SK-N-SH (cell line): ENCODE results near the gene SLC26A1. TPM values are rescaled to one million over a fixed set of nuclear protein-coding genes. Genes with fewer than 3 reads are reported as not detected.

ENCODE experiments used
- CTCF ChIA-PET: fragments of 300-600, 350-600 bp; formaldehyde crosslinking; extraction: SDS; loops from one replicate; lab custom pipeline; 2021; lab: Yijun Ruan, JAX
- POLR2A ChIA-PET: fragments of 350-600 bp; sonication (Branson Sonifier 250); formaldehyde crosslinking; extraction: SDS; loops from one replicate; lab custom pipeline; 2020; ENCODE audit warnings: antibody characterized with exemption, inconsistent platforms; lab: Yijun Ruan, JAX
- DNase-seq: peaks from one replicate; pipeline ENCODE4 v3.0.0; 2012
- H2AFZ ChIP-seq: fragments of 200-600 bp; sonication (generic); 2 replicates; pipeline ENCODE4 v1.8.1; 2016; ENCODE audit warnings: antibody characterized with exemption, mild to moderate bottlenecking, low read depth
- H3F3A ChIP-seq: fragments of 200-600 bp; sonication (generic); replicated peaks from 2 replicates; pipeline ENCODE3; 2016; ENCODE audit warnings: antibody characterized with exemption, mild to moderate bottlenecking; ENCODE audit not compliant: insufficient read depth
- H3K27ac ChIP-seq, 2 experiments: fragments of 200-500 bp in 1 of 2; fragments of 200-600 bp in 1 of 2; sonication (Bioruptor generic) in 1 of 2; sonication (generic), shearing (Covaris generic) in 1 of 2; 2 replicates each; pipeline versions ENCODE4 v1.5.1 to v1.6.1; 2014 to 2016; ENCODE audit warnings: low read depth in 2 of 2, inconsistent platforms in 1 of 2, low read length in 1 of 2, mild to moderate bottlenecking in 1 of 2, mixed read lengths in 1 of 2
- H3K27me3 ChIP-seq: fragments of 200-600 bp; sonication (generic), shearing (Covaris generic); 2 replicates; pipeline ENCODE4 v1.6.1; 2016; ENCODE audit warnings: mixed run types; ENCODE audit not compliant: insufficient read depth
- H3K36me3 ChIP-seq, 2 experiments: fragments of 200-500 bp in 1 of 2; fragments of 200-600 bp in 1 of 2; sonication (Bioruptor generic) in 1 of 2; sonication (generic) in 1 of 2; replicated peaks in 1 of 2; 2 replicates each; pipeline versions ENCODE3 to v1.5.1; 2014 to 2016; ENCODE audit warnings: low read length in 1 of 2, mild to moderate bottlenecking in 1 of 2; ENCODE audit not compliant: insufficient read depth in 2 of 2, control insufficient read depth in 1 of 2
- H3K4me1 ChIP-seq, 2 experiments: fragments of 200-500 bp in 1 of 2; fragments of 200-600 bp in 1 of 2; sonication (Bioruptor generic) in 1 of 2; sonication (generic), shearing (Covaris generic) in 1 of 2; 2 replicates each; pipeline versions ENCODE4 v1.5.1 to v1.6.1; 2014 to 2016; ENCODE audit warnings: low read depth in 1 of 2, low read length in 1 of 2, mixed run types in 1 of 2; ENCODE audit not compliant: insufficient read depth in 2 of 2, control insufficient read depth in 1 of 2
- H3K4me2 ChIP-seq: fragments of 200-600 bp; sonication (generic), shearing (Covaris generic); 2 replicates; pipeline ENCODE4 v1.6.1; 2017; ENCODE audit warnings: mixed run types
- H3K4me3 ChIP-seq, 2 experiments: fragments of 200-500 bp in 1 of 2; fragments of 200-600 bp in 1 of 2; sonication (Bioruptor generic) in 1 of 2; sonication (generic), shearing (Covaris generic) in 1 of 2; 2 replicates each; pipeline versions ENCODE4 v1.5.1 to v1.8.1; 2014 to 2016; ENCODE audit warnings: low read depth in 2 of 2, inconsistent platforms in 1 of 2, low read length in 1 of 2, mild to moderate bottlenecking in 1 of 2, mixed read lengths in 1 of 2, moderate library complexity in 1 of 2
- H3K79me2 ChIP-seq: fragments of 200-600 bp; sonication (generic); 2 replicates; pipeline ENCODE4 v1.8.1; 2017; ENCODE audit warnings: mild to moderate bottlenecking; ENCODE audit not compliant: insufficient read depth
- H3K9ac ChIP-seq: fragments of 200-600 bp; sonication (generic); 2 replicates; pipeline ENCODE4 v1.6.1; 2017; ENCODE audit warnings: mixed run types
- H3K9me2 ChIP-seq: fragments of 200-600 bp; sonication (generic); 2 replicates; pipeline ENCODE4 v1.6.1; 2017; ENCODE audit warnings: mixed run types
- H3K9me3 ChIP-seq: fragments of 200-600 bp; sonication (generic); 2 replicates; pipeline ENCODE4 v1.6.1; 2017; ENCODE audit warnings: mixed run types, mild to moderate bottlenecking, moderate library complexity
- H4K20me1 ChIP-seq: fragments of 200-600 bp; sonication (generic); 2 replicates; pipeline ENCODE4 v1.6.1; 2017; ENCODE audit warnings: mild to moderate bottlenecking, mixed run types; ENCODE audit not compliant: insufficient read depth
- CHD2 ChIP-seq: fragments of 150-350 bp; IDR thresholded peaks from 2 replicates; pipeline ENCODE4 v1.6.1; 2018; ENCODE audit warnings: low read length; ENCODE audit not compliant: partially characterized antibody
- EP300 ChIP-seq, 2 experiments: IDR thresholded peaks; 2 replicates each; pipeline versions ENCODE4 v1.4.0 to v1.6.1; 2012; ENCODE audit warnings: borderline replicate concordance in 1 of 2, low read depth in 1 of 2, low read length in 1 of 2
- FOSL2 ChIP-seq: IDR thresholded peaks from 2 replicates; pipeline ENCODE4 v1.4.0; 2012; ENCODE audit warnings: low read depth, mild to moderate bottlenecking, moderate library complexity, borderline replicate concordance
- GATA2 ChIP-seq: sonication (generic); formaldehyde crosslinking; IDR thresholded peaks from 2 replicates; pipeline ENCODE4 v1.5.0; 2020; ENCODE audit warnings: mild to moderate bottlenecking, missing genetic modification reagents
- MEF2A ChIP-seq: IDR thresholded peaks from 2 replicates; pipeline ENCODE4 v1.4.0; 2012; ENCODE audit warnings: low read depth, borderline replicate concordance
- POLR2AphosphoS5 ChIP-seq: IDR thresholded peaks from 2 replicates; pipeline ENCODE4 v1.6.1; 2012; ENCODE audit warnings: low read depth, low read length
- RAD21 ChIP-seq: IDR thresholded peaks from 2 replicates; pipeline ENCODE4 v1.6.1; 2012; ENCODE audit warnings: mild to moderate bottlenecking, low read length
- RXRA ChIP-seq: IDR thresholded peaks from 2 replicates; pipeline ENCODE4 v1.4.0; 2012; ENCODE audit warnings: low read depth, mild to moderate bottlenecking, borderline replicate concordance
- SIN3A ChIP-seq: IDR thresholded peaks from 2 replicates; pipeline ENCODE4 v1.6.1; 2012; ENCODE audit warnings: low read depth, mild to moderate bottlenecking, low read length, moderate library complexity, borderline replicate concordance
- TEAD4 ChIP-seq: IDR thresholded peaks from 2 replicates; pipeline ENCODE4 v1.4.0; 2012; ENCODE audit warnings: mild to moderate bottlenecking, borderline replicate concordance; ENCODE audit not compliant: insufficient read depth
- YY1 ChIP-seq: IDR thresholded peaks from 2 replicates; pipeline ENCODE4 v1.4.0; 2012; ENCODE audit warnings: low read depth, mild to moderate bottlenecking
- whole genome bisulfite sequencing: methylation state at CpG from one replicate; pipeline ENCODE4 v1.1.6; 2017; ENCODE audit warnings: low lambda C conversion rate; 5-methylcytosine and 5-hydroxymethylcytosine counted together
- polyA plus RNA-seq, 3 experiments: library from polyadenylated mRNA; depleted of rRNA; stranded (reverse); fragments of >200 nt; gene quantifications; 2 replicates each; pipeline ENCODE4 v1.2.3, GENCODE V29; 2012
- TF ChIP-seq, protein P1 (sequence below): IDR thresholded peaks from 2 replicates; pipeline ENCODE4 v1.4.0; 2012; ENCODE audit warnings: low read depth, borderline replicate concordance
- TF ChIP-seq, protein P2 (sequence below): fragments of 150-350 bp; IDR thresholded peaks from 2 replicates; pipeline ENCODE4 v1.6.1; 2017; ENCODE audit warnings: antibody characterized with exemption, low read length, low read depth, borderline replicate concordance

SLC26A1 gene
- polyA plus RNA-seq, 1 of the 3 experiments (the other 2 are of a cell fraction), result 0.05 TPM

DNA sequence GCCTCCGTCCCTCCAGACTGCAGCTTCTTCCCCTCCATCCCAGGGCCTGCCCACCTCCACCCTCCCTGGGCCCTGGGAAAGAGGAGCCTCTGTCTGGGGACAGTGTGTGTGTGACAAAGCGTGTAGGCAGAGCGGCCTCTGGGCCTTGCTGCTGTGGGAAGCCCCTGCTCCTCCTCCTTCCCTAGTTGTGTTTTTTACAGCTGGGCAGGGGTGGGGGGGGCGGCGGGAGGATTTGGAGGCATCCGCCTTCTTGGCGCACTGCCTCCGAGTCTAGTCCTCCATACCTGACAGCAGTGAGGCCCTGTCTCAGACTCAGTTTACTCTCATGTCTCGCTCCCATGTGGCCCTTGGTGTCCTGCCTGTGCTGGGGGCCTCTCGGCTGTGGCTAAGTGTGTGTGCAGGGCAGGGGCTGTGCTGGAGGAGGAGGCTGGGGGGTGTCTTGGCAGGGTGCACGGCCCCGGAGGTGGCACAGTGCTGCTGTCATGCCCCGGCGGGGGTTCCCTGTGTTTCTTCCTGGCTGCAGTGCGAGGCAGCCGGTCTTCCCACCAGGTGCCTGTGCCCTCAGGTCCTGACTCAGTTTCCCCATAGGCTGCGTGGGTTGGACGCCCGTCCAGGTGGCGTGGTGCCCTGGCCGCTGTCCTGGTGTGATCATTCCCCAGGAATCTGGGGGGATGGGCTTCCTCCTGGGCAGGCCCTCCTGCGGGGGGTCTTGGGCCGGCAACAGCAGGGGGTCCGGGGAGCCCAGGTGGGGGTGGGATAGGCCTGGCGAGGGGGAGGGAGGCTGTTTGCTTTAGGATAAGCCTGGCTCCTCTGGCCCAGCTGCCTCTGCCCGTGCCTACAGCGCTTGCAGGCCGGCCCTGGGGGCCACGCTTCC lies 25.2 kb upstream of the SLC26A1 start:
- no peaks in the 10 kb centered on the region for H3K9me3 ChIP-seq
- H3K4me2 ChIP-seq, result no peak overlapping the region
- no peaks in the 10 kb centered on the region for H3K79me2 ChIP-seq
- no peaks in the 10 kb centered on the region for H3K27me3 ChIP-seq
- H4K20me1 ChIP-seq, result peaks cover 19% of the 10 kb centered on the region; the same call in 1 of the 2 replicates
- DNase-seq, result no peak
- ChIA-PET POLR2A (no interaction called here), CTCF (no interaction called here)
- no peak overlapping the region for H3K9ac ChIP-seq
- 88% methylated on average over 16 of the region's 29 CpGs for WGBS
- no peak overlapping the region for H2AFZ ChIP-seq
- no peaks in the 10 kb centered on the region for H3K4me1 ChIP-seq
- no peak overlapping the region for H3K27ac ChIP-seq
- H3K4me3 ChIP-seq, result no peak overlapping the region
- TF ChIP-seq, protein P1, sequence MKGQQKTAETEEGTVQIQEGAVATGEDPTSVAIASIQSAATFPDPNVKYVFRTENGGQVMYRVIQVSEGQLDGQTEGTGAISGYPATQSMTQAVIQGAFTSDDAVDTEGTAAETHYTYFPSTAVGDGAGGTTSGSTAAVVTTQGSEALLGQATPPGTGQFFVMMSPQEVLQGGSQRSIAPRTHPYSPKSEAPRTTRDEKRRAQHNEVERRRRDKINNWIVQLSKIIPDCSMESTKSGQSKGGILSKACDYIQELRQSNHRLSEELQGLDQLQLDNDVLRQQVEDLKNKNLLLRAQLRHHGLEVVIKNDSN, result no peak
- TF ChIP-seq SIN3A (no peak), TEAD4 (no peak), YY1 (no peak), RXRA (no peak)
- H3F3A ChIP-seq, result peaks cover 4% of the 10 kb centered on the region
- H3K36me3 ChIP-seq, result no peaks in the 10 kb centered on the region
- no peaks in the 10 kb centered on the region for H3K9me2 ChIP-seq

DNA sequence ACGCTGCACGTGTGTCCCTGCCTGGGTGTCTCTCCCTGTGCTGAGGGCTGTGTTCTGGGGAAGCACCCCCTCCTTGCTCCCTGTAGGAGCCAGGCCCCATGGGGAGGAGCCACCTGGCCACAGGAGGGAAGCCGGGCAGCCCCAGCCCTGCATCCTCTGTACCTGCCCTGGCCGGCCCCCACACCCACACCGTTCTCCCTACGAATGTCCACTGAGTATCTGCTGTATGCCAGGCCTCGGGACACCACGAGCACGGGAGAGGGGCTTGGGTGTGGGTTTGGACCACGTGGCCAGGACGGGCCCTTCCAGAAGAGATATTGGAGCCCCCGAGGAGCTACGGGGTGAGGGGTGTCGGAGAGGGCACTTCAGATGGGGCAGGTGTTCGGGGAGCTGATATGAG lies 24.5 kb upstream of the SLC26A1 start:
- Histone ChIP-seq H3K4me1 (no peaks in the 10 kb centered on the region), H3K36me3 (no peaks in the 10 kb centered on the region), H3K27ac (no peak overlapping the region), H3K79me2 (no peaks in the 10 kb centered on the region), H3K9ac (no peak overlapping the region), H2AFZ (no peak overlapping the region), H3K4me3 (no peak overlapping the region), H3K9me2 (no peaks in the 10 kb centered on the region), H3K27me3 (no peaks in the 10 kb centered on the region), H3F3A (peaks cover 4% of the 10 kb centered on the region), H3K9me3 (no peaks in the 10 kb centered on the region), H4K20me1 (peaks cover 21% of the 10 kb centered on the region; the same call in 1 of the 2 replicates), H3K4me2 (no peak overlapping the region)
- POLR2A ChIA-PET, result no interaction called here
- CTCF ChIA-PET, result no interaction called here
- 63% methylated on average over 8 of the region's 15 CpGs for WGBS
- no peak for DNase-seq
- TF ChIP-seq FOSL2 (no peak), GATA2 (CRISPR knock-in tag) (no peak), RXRA (no peak), MEF2A (no peak), RAD21 (no peak), EP300 (IDR thresholded peaks at IDR 0.05; ENCODE audit: borderline replicate concordance in 1 of 2, low read depth in 1 of 2, low read length in 1 of 2) (no peak), POLR2AphosphoS5 (no peak), CHD2 (no peak)
- TF ChIP-seq, protein P2, sequence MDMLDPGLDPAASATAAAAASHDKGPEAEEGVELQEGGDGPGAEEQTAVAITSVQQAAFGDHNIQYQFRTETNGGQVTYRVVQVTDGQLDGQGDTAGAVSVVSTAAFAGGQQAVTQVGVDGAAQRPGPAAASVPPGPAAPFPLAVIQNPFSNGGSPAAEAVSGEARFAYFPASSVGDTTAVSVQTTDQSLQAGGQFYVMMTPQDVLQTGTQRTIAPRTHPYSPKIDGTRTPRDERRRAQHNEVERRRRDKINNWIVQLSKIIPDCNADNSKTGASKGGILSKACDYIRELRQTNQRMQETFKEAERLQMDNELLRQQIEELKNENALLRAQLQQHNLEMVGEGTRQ, result no peak
